Left lung (tissue), 10 donors: ENCODE results near the gene TBC1D14. TPM values are rescaled to one million over a fixed set of nuclear protein-coding genes. Genes with fewer than 3 reads are reported as not detected.

ENCODE experiments used
- ATAC-seq: fragments of 200-7000 bp; cut with Tn5 transposase; one replicate; pipeline ENCODE4 v1.9.1; 2020; ENCODE audit warnings: moderate library complexity
- DNase-seq, 4 donors: peaks; one replicate each; pipeline ENCODE4 v3.0.0-alpha.2; 2013 to 2020
- H3K27ac ChIP-seq, 2 donors: fragments of 200-600 bp; sonication (generic) in 1 of 2; one replicate each; pipeline versions ENCODE4 v1.5.0 to v1.8.0; 2020 to 2021
- H3K27me3 ChIP-seq, 2 donors: fragments of 200-600 bp; sonication (generic) in 1 of 2; one replicate each; pipeline versions ENCODE4 v1.5.0 to v1.8.0; 2020 to 2021
- H3K36me3 ChIP-seq, 2 donors: fragments of 200-600 bp; sonication (generic) in 1 of 2; one replicate each; pipeline versions ENCODE4 v1.5.0 to v1.8.0; 2020 to 2021
- H3K4me1 ChIP-seq, 2 donors: fragments of 200-600 bp; one replicate each; pipeline ENCODE4 v1.8.0; 2021
- H3K4me3 ChIP-seq, 2 donors: fragments of 200-600 bp; sonication (generic) in 1 of 2; one replicate each; pipeline versions ENCODE4 v1.5.0 to v1.8.0; 2020 to 2021; ENCODE audit warnings: mild to moderate bottlenecking in 1 of 2
- H3K9me3 ChIP-seq, 2 donors: fragments of 200-600 bp; sonication (generic) in 1 of 2; one replicate each; pipeline versions ENCODE4 v1.5.0 to v1.8.0; 2020 to 2021
- intact Hi-C, 2 donors: fragments of 100-400 bp; cut with DNase I; formaldehyde crosslinking; loops; one replicate each; pipeline versions ENCODE4 v1.11.2 to v1.14.2; 2022
- polyA plus RNA-seq, 6 donors: library from polyadenylated mRNA; unstranded; fragments of 120-200 nt; gene quantifications; one replicate each; pipeline ENCODE4 v1.2.1, GENCODE V29; 2013; ENCODE audit not compliant: insufficient read length in 6 of 6
- total RNA-seq, 2 donors: library from RNA; stranded (reverse); fragmentation: NEBNext Ultra II Directional; extraction: Animal tissue kit (Norgen Biotek cat#: 25700); gene quantifications; one replicate each; pipeline ENCODE4 v1.2.1, GENCODE V29; 2021
- TF ChIP-seq, protein P1 (sequence below), 2 donors: fragments of 200-600 bp; sonication (generic) in 1 of 2; IDR thresholded peaks; one replicate each; pipeline versions ENCODE4 v1.5.0 to v1.8.0; 2021; ENCODE audit warnings: antibody characterized with exemption in 2 of 2
- donor health status: DM: no; HTN: yes; CAD: no.
- donor health status: DM: no; HTN: no; CAD: no.

The TBC1D14 gene
- total and polyA plus RNA-seq, 8 donors, result 39.2 to 73.4 (median 45.1) TPM

DNA sequence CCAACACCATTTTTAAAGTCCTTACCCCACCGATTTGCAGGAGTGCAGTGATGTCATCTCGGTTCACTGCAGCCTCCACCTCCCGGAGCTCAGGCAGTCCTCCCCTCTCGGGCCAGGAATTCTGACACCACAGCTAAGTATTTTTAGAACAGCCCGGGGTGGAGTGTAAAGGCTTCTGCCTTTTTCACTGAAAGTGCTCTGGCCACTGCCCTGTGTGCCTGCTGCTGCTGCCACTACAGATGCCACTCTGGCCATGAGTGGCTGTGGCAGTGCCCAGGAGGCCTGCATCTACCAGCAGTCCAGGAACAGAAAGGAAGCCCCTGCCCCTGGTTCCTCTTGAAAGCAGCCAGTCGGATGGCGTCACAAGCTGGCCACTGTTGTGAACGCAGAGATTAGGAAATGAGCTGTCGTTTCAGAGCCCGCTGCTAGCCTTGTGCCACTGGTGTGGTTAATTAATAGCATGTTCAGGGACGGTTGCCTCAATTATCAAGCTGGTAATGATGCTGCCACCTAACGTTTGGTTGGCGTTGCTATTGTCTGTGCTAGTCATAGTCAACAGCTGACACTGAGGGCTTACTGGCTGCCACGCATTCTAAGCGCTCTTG lies 23.6 kb upstream of the TBC1D14 start:
- Histone ChIP-seq H3K4me1 (peaks cover 13 to 44% of the 10 kb centered on the region in 2 donors), H3K27me3 (no peaks in the 10 kb centered on the region), H3K9me3 (peaks cover 0 to 9% of the 10 kb centered on the region in 2 donors), H3K4me3 (no peak overlapping the region), H3K27ac (peak overlapping the region in 1 of 2 donors; percentile 63), H3K36me3 (peaks cover 0 to 35% of the 10 kb centered on the region in 2 donors)
- DNase-seq, result peak in 2 of 4 donors; percentile 75 to 86
- intact Hi-C loops, result no loop called here
- ATAC-seq, result peak; percentile 77
- TF ChIP-seq, protein P1, sequence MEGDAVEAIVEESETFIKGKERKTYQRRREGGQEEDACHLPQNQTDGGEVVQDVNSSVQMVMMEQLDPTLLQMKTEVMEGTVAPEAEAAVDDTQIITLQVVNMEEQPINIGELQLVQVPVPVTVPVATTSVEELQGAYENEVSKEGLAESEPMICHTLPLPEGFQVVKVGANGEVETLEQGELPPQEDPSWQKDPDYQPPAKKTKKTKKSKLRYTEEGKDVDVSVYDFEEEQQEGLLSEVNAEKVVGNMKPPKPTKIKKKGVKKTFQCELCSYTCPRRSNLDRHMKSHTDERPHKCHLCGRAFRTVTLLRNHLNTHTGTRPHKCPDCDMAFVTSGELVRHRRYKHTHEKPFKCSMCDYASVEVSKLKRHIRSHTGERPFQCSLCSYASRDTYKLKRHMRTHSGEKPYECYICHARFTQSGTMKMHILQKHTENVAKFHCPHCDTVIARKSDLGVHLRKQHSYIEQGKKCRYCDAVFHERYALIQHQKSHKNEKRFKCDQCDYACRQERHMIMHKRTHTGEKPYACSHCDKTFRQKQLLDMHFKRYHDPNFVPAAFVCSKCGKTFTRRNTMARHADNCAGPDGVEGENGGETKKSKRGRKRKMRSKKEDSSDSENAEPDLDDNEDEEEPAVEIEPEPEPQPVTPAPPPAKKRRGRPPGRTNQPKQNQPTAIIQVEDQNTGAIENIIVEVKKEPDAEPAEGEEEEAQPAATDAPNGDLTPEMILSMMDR (IDR thresholded peaks at IDR 0.05), result no peak

DNA sequence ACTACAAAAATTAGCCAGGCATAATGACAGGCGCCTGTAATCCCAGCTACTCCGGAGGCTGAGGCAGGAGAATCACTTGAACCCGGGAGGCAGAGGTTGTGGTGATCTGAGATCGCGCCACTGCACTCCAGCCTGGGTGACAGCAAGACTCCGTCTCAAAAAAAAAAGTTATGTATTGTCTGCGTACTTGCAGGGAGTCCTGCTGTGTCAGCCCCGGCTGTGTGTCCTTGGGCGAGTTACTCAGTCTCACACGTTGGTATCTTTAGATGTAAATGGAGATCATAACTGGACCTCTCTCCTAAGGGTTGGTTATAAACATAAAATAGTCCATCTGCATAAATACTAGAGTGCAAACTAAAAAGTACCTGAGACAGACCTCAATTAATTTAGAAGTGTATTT lies 22.7 kb upstream of the TBC1D14 start:
- intact Hi-C loops, result no loop called here
- Histone ChIP-seq H3K36me3 (peaks cover 0 to 26% of the 10 kb centered on the region in 2 donors), H3K4me1 (peaks cover 14 to 52% of the 10 kb centered on the region in 2 donors), H3K27ac (peak overlapping the region in 1 of 2 donors; percentile 87), H3K9me3 (peaks cover 0 to 9% of the 10 kb centered on the region in 2 donors), H3K4me3 (no peak overlapping the region), H3K27me3 (no peaks in the 10 kb centered on the region)
- DNase-seq (no peak), ATAC-seq (no peak)
- TF ChIP-seq, protein P1 (IDR thresholded peaks at IDR 0.05), result no peak

DNA sequence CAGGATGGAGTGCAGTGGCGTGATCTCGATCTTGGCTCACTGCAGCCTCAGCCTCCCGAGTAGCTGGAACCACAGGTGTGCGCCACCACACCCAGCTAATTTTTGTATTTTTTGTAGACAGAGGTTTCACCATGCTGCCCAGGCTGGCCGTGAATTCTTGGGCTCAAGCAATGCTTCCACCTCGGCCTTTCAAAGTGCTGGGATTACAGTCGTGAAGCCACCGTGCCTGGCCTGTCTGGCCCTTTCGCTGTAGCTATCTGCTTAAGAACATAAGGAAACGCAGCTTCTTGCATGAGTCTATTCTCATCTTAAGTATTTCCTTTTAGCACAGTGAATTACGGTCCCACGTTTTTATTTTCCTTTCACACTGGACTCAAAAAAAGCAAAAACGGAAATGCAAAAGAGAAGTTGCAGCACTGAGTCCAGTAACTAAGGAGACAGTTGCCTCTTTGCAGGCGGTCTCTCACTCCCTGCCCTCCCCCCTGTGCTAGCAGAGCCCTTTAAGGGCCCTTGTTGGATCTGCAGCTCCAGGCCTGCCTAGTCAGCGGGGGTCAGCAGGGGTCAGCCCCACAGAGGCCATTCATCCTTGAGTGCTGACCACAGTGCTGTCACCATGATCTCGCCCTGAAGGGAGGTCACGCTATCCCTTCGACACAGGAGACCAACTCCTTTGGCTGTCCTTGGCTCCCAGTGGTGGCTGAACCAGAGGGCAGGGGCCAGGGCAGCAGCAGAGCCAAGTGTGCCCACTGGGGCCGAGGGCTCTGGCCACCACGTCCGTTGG lies 21.8 kb upstream of the TBC1D14 start:
- H3K9me3 ChIP-seq, result peaks cover 0 to 9% of the 10 kb centered on the region in 2 donors
- TF ChIP-seq, protein P1 (IDR thresholded peaks at IDR 0.05), result no peak
- intact Hi-C loops, result no loop called here
- DNase-seq (no peak), ATAC-seq (peak; percentile 14)
- H3K27ac ChIP-seq, result peak overlapping the region in 1 of 2 donors; percentile 87
- H3K4me3 ChIP-seq, result no peak overlapping the region
- H3K4me1 ChIP-seq, result peaks cover 23 to 61% of the 10 kb centered on the region in 2 donors
- no peaks in the 10 kb centered on the region for H3K27me3 ChIP-seq
- peaks cover 0 to 17% of the 10 kb centered on the region in 2 donors for H3K36me3 ChIP-seq

DNA sequence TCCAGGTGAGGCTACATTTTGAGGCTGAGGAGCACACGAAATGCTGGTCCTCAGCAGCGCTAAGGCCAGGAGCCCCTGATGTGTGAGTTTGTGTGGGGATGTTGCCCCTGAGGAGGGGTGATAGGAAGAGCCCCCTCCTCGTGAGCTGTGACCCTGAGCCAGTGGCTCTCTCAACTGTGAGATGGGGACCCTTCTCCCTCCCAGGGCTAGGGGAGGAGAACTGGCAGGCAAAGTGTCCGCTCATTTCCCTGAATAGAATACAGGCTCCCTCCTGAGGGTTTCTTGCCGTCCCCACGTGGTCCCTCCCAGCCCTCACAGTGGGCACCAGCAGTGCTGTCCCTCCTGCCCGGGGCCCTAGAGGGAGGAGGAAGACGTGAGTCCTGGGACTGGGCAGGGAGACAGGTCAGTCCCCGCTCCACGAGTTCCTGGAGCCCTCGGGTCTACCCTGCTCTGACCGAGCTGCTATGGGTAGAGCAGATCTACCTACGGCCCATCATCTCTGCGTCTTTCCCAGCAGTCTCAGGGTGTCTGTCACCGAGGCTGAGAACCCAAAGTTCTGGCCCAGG lies 21.0 kb upstream of the TBC1D14 start:
- Histone ChIP-seq H3K36me3 (peaks cover 0 to 9% of the 10 kb centered on the region in 2 donors), H3K4me3 (no peak overlapping the region), H3K9me3 (peaks cover 0 to 9% of the 10 kb centered on the region in 2 donors), H3K27me3 (no peaks in the 10 kb centered on the region), H3K4me1 (peaks cover 24 to 69% of the 10 kb centered on the region in 2 donors), H3K27ac (peak overlapping the region in 1 of 2 donors; percentile 87)
- intact Hi-C loops, result no loop called here
- DNase-seq, result no peak
- ATAC-seq, result no peak
- TF ChIP-seq, protein P1 (IDR thresholded peaks at IDR 0.05), result no peak
